Right ventricle myocardium inferior (tissue), 1 donor: ENCODE data around the gene PPP1R3C. TPM values are rescaled to one million over a fixed set of nuclear protein-coding genes. Genes with fewer than 3 reads are reported as not detected.

Experiments used
- ATAC-seq: fragments of 200-7000 bp; cut with Tn5 transposase; one replicate; pipeline ENCODE4 v1.9.1; 2020; ENCODE audit warnings: mild to moderate bottlenecking, moderate library complexity
- DNase-seq: peaks from one replicate; pipeline ENCODE4 v3.0.0; 2021; ENCODE audit errors: missing footprints
- intact Hi-C: fragments of 100-400 bp; cut with DNase I; formaldehyde crosslinking; loops from one replicate; pipeline ENCODE4 v1.11.0; 2022
- total RNA-seq: library from RNA; stranded (reverse); fragmentation: NEBNext Ultra II Directional; extraction: Animal tissue kit (Norgen Biotek cat#: 25700); gene quantifications from one replicate; pipeline ENCODE4 v1.2.1, GENCODE V29; 2021
- donor health status: DM: no; HTN: yes; CAD: no; lungs with severe emphysema.

Gene PPP1R3C
- total RNA-seq, 1 donor from 2014 or later, result 137 TPM

DNA sequence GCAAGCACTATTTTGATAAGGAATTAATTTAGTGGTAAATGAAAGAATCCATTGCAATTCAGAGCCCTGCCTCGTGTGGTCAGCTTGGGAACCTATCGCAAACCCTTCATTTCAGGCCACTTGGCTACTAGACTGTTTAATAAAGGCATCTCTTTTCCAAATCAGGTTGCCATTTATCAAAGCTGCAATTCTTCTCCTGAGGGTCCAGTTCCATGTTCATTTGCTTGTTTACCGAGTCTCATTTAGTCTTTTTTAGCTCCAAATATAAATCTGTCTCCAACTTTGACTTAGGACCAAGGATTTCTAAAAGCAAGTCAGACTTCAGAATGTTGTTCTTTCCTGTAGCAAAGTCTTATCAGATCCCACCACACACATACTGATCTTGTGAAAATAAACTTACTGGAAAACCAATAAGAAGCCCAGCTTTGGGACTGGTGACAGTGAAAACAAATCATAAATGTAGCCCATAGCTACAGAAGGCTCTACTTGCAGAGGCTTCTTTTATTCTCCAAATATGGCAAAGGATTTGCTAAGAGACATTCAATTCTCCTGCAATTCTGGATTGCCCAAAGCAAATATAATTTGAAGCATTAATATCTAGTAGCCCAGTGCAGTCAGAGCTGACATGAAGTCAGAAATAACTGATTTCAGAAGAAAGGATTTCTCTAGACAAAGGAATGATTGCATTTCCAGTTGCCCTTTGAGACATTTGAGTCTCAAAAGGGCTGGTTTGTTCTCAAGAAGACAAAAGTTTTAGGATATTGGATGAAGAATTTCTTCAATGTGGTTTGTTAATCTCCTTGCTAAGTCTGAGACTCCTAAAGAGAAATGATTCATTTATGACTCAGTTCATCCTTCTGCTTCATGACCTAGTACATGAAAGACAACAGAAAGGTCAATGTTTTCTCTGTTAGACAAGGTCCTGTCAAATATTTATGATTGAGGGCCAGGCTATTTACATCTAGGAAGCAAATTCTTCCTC lies 28.0 kb downstream of the PPP1R3C start:
- ATAC-seq, result no peak
- intact Hi-C loops, result no loop called here

GRCh38 chr10:91603931-91604331 lies 28.9 kb downstream of the PPP1R3C start:
- intact Hi-C loops, result no loop called here
- DNase-seq (no peak), ATAC-seq (no peak)

More for the DNA sequence above, 28.0 kb downstream of the PPP1R3C start:
- DNase-seq, result no peak

DNA sequence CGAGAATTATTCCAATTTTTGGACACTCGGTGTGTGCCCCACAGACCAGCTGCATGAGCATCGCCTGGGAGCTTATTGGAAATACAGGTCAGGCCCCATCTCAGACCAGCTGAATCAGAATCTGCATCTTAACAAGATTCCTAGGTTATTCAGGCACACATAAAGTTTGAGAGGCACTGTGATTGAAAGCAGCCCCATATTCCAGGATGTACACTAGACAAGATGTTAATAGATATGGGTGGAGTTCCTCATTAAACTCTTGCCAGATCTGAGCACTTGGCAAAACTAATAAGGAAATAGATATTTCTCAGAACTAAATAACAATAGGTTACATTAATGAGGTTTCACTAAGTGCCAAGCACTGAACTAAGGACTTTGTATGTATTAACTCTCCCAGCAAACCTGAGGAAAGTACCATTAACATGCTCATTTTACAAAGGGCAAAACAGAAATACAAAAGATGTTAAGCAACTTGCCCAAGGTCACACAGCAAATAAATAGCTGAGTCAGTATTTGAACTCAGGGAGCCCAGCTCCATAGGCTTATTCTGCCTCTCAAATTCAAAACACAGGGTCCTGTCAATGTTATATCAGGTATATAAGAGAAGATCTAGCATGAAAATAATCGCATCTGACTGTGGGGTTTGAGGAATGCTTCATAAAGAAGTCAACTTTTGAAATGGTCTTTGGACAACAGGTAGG lies 29.9 kb downstream of the PPP1R3C start:
- intact Hi-C loops, result no loop called here

DNA sequence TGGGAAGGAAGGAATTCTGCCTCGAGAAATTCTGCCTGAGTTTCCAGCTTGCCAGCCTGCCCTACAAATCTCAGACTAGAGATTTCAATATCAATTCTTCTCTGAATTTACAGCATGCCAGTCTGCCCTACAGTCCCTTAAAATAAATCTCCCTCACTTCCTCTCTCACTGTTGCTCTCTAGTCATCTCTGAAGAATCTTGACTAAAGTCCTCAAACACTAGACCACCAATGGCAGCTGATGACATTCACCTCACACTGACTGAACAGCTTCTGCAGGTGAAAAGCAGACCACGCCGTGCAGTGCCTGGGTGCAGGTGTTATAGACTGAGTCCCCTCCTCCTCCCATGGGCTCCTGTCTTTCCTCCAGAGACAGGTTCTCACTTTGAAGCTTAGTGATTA lies 30.4 kb downstream of the PPP1R3C start:
- DNase-seq (no peak), ATAC-seq (no peak)
- intact Hi-C loops, result no loop called here

More for the DNA sequence above, 29.9 kb downstream of the PPP1R3C start:
- no peak for ATAC-seq
- DNase-seq, result no peak

DNA sequence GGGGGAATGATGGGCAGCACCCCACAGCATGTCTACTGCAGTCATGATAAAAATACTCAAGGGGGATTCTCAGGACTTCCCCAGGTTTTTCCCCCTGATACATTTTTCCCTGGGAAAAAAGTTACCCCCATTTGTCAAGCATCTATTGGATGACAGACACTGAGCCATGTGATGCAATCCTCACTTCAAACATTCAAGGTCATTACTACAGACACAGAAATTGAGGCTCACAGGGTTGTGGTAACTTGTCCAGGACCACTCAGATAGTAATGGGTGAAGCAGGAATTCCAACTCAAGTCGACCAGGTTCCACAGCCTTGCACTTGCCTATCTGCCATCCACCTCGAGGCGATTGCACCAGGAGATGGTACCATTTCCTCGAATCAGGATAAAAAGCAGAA lies 31.7 kb downstream of the PPP1R3C start:
- ATAC-seq (no peak), DNase-seq (no peak)
- intact Hi-C loops, result no loop called here

GRCh38 chr10:91598211-91598977 lies 34.5 kb downstream of the PPP1R3C start:
- DNase-seq, result no peak
- ATAC-seq, result no peak
- intact Hi-C loops, result no loop called here

DNA sequence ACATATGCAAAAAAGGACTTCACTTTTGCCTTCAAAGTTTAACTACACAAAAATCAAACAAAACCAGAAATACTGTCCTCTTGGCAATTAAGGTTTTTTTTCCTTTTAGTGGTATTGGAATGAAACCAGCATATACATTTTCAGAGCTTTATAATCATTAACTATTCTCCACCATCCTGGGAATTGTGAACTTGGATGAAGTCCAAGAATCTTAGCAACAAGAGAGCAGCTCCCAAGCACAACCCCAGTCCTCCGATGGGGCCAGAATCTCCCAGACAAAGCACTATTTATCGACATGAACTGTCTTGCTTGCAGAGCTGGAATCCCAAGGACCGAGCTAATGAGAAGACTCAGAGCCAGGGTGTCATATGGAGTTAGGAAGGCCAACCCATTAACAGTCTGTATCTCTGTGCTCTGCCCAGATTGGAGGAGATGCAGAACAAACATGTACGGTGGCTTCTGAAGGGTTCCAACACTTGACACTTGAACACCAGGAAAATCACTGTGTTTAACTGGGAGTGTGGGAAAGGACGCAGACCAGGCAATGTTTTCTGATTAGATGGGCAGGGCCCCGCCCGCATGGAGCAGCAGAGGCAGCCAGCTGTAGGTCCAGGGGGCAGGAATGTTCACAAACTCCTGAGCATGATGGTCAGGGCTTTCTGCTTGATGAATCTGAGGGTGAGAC lies 35.5 kb downstream of the PPP1R3C start:
- DNase-seq, result no peak
- intact Hi-C loops, result no loop called here
- ATAC-seq, result peak; percentile 33

DNA sequence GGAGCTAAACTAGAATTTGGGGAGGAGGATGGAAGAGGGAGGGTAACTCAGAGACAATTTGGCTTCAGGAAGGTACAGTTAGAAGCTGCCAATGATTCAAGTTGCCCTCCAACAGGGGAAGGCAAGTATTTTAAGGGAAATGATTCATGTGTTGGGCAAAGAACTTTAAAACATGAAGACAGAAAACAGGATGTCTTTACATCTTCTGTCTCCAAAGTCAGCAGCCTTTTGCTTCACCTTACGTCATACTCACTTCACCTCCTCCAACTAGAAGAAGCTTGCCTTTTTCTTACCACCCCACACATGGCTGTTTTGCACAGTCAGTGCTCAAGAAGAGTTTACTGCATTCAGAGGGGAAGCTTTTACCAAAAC lies 36.1 kb downstream of the PPP1R3C start:
- DNase-seq (no peak), ATAC-seq (no peak)
- intact Hi-C loops, result no loop called here

- intact Hi-C loops, result no loop called here
- DNase-seq (no peak), ATAC-seq (no peak)
These were observed 39.0 kb downstream of the PPP1R3C start for GRCh38 chr10:91593834-91594233.

- no peak for ATAC-seq
- intact Hi-C loops, result no loop called here
- no peak for DNase-seq
These were observed 39.5 kb downstream of the PPP1R3C start for GRCh38 chr10:91593366-91593765.

GRCh38 chr10:91592266-91592975 lies 40.5 kb downstream of the PPP1R3C start:
- intact Hi-C loops, result no loop called here
- ATAC-seq, result no peak
- DNase-seq, result no peak

- no peak for ATAC-seq
- intact Hi-C loops, result loop anchor here (2.0 kb wide), 1 partner anchor 15 kb away; no protein-coding TSS in a partner anchor
These were observed 41.1 kb downstream of the PPP1R3C start for GRCh38 chr10:91591797-91592174.

GRCh38 chr10:91590904-91591796 lies 41.7 kb downstream of the PPP1R3C start:
- DNase-seq (no peak), ATAC-seq (peak; percentile 59)
- intact Hi-C loops, result loop anchor here (2.0 kb wide), 1 partner anchor 16 kb away; no protein-coding TSS in a partner anchor

More at GRCh38 chr10:91591797-91592174, 41.1 kb downstream of the PPP1R3C start:
- no peak for DNase-seq

GRCh38 chr10:91590142-91590903 lies 42.5 kb downstream of the PPP1R3C start:
- intact Hi-C loops, result loop anchor here (2.0 kb wide), 1 partner anchor 16 kb away; no protein-coding TSS in a partner anchor
- ATAC-seq (no peak), DNase-seq (no peak)

GRCh38 chr10:91589658-91590035 lies 43.2 kb downstream of the PPP1R3C start:
- intact Hi-C loops, result loop anchor here (1.0 to 2.0 kb wide), 2 partner anchors 17 to 44 kb away; partner anchors contain the start of gene PPP1R3C
- ATAC-seq (peak; percentile 14), DNase-seq (no peak)

DNA sequence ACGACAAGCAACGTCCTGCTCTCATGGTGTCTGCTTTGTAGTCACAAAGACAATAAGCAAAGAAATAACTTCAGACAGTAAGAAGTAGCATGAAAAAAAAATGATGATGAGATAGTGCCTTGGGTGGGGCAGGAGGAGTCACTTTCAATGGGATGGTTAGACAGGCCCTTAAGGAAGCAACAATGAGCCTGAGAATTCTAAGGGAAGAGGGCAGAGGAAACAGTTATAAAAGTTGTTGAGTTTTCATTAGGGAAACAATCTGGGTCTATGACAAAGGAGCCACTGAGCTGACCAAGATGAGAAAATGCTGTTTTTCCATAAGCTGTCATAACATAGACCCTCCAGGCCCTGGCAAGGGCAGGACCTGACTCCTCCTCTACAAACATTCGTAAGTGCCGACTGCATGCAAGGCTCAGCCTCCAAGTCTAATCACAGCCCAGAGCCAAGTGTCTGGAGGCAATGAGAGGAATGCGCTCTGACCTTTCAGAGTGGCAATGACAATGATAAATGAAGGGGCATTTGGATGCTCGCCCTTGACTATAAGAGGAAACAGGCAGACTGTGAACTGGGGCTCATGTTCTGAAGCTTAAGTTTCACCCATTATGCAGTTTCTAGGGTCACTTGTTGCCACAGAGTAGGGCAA lies 43.7 kb downstream of the PPP1R3C start:
- peak; percentile 68 for ATAC-seq
- intact Hi-C loops, result loop anchor here (1.0 kb wide), 1 partner anchor 44 kb away; the partner anchor contains the start of gene PPP1R3C
- DNase-seq, result no peak
